ENCODE data around the gene MORC1. TPM values are rescaled to one million over a fixed set of nuclear protein-coding genes. Genes with fewer than 3 reads are reported as not detected.

Gene MORC1
- total RNA-seq, 1 donor from 2014 or later: not detected

Other genes with a start within 250 kb of the MORC1 start
- gene GUCA1C, start 164.3 kb downstream of the MORC1 start, total RNA-seq: 0.32 TPM
- not detected for gene C3orf85, start 18.6 kb upstream of the MORC1 start, total RNA-seq
- gene DPPA2, start 198.4 kb upstream of the MORC1 start, total RNA-seq: not detected
- not detected for gene DPPA4, start 219.4 kb upstream of the MORC1 start, total RNA-seq

All from Right ventricle myocardium superior (tissue), 1 donor.